ENCODE data around the gene PNP. TPM values are rescaled to one million over a fixed set of nuclear protein-coding genes. Genes with fewer than 3 reads are reported as not detected.

Gene PNP
- total RNA-seq, 1 experiment from 2014 or later: 87.5 TPM

DNA sequence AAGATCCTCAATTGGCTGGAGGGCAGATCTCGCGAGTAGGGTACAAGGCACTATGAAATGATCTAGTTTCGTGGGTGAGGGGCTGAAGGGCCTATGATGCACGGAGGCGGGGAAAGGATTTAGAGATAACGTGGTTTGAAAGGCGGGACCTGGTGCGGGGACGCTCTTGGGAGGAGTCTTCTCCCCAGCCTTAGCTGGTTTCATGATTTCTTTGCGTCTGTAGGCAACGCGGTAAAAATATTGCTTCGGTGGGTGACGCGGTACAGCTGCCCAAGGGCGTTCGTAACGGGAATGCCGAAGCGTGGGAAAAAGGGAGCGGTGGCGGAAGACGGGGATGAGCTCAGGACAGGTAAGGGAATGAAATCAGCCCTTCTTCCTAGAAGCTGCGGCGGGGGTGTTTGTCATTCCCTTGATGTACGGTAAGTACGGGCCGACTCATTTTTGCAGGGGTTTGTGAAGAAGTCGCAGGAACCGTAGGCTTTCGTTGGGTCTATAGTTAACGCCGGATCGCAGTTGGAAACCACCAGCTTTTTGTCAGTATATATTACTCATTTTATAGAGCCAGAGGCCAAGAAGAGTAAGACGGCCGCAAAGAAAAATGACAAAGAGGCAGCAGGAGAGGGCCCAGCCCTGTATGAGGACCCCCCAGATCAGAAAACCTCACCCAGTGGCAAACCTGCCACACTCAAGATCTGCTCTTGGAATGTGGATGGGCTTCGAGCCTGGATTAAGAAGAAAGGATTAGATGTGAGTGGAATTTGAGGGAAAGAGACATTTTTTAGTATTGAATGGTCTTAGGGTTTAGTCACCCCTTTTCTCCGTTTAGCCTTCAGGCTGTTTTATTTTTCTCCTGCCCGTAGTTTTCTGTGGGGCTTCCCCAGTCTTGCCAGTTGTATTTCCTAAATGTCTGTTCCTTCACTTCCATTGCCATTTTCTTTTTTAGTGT lies 13.6 kb upstream of the PNP start:
- no peak overlapping the region for H4K91ac ChIP-seq (ENCODE audit: insufficient read length, low read depth, low read length)
- no peak overlapping the region for H2BK20ac ChIP-seq (ENCODE audit: low read depth, low read length, poor library complexity, severe bottlenecking)
- Mint-ChIP-seq H3K27me3 (ENCODE audit: low read depth) (no peaks in the 10 kb centered on the region), H3K4me1 (peaks cover 13 to 19% of the 10 kb centered on the region in 2 experiments), H3K9me3 (no peaks in the 10 kb centered on the region; a peak in 1 of 5 replicates), H3K27ac (no peak overlapping the region), H3K4me3 (no peak overlapping the region), H3K36me3 (ENCODE audit: insufficient read depth in 1 of 3, low read depth in 3 of 3) (peaks cover 21 to 46% (median 27%) of the 10 kb centered on the region in 3 experiments)
- H3K27ac ChIP-seq (ENCODE audit: insufficient read length, low read depth, low read length): peak overlapping the region; percentile 88
- peak overlapping the region; percentile 63 for H3K56ac ChIP-seq (ENCODE audit: insufficient read length, low read depth, low read length)
- no peak overlapping the region for H2AFZ ChIP-seq (ENCODE audit: low read length)
- DNase-seq: no peak
- H3K23me2 ChIP-seq (ENCODE audit: insufficient read length, low read depth, low read length, poor library complexity, severe bottlenecking): peaks cover 8% of the 10 kb centered on the region
- peaks cover 6% of the 10 kb centered on the region for H3K79me1 ChIP-seq (ENCODE audit: insufficient read depth, low read depth, low read length, poor library complexity, severe bottlenecking)
- peak overlapping the region; percentile 3 for H3T11ph ChIP-seq (ENCODE audit: low read length)
- no peak overlapping the region for H3K23ac ChIP-seq (ENCODE audit: insufficient read length, low read depth, low read length)
- peak overlapping the region; percentile 80 for H4K5ac ChIP-seq (ENCODE audit: insufficient read length, low read depth, low read length)
- no peaks in the 10 kb centered on the region for H3K9me3 ChIP-seq (ENCODE audit: control insufficient read depth, low read depth, low read length)
- no peak overlapping the region for H4K8ac ChIP-seq (replicated peaks; ENCODE audit: insufficient read length, low read depth, low read length)
- H2AK5ac ChIP-seq (ENCODE audit: insufficient read length, low read length): no peak overlapping the region
- peak overlapping the region; percentile 88 for H3K18ac ChIP-seq (ENCODE audit: insufficient read length, low read depth, low read length)
- H2BK12ac ChIP-seq (ENCODE audit: insufficient read length, low read depth, low read length): no peak overlapping the region
- H2BK5ac ChIP-seq (ENCODE audit: insufficient read length, low read length): peak overlapping the region; percentile 67
- no peaks in the 10 kb centered on the region for H4K20me1 ChIP-seq (ENCODE audit: control insufficient read depth, insufficient read depth, insufficient read length)
- peak overlapping the region; percentile 97 for H3K9ac ChIP-seq (ENCODE audit: extremely low read depth, insufficient read length, low read length)
- H3K4me2 ChIP-seq (ENCODE audit: insufficient read depth, insufficient read length, low read length): peak overlapping the region; percentile 70
- WGBS (ENCODE audit: extremely low coverage, insufficient read length, low lambda C conversion rate): no CpG with 5 or more reads among the region's 39 CpGs
- no peak overlapping the region for H2BK120ac ChIP-seq (ENCODE audit: low read depth, low read length, poor library complexity, severe bottlenecking)
- H3K14ac ChIP-seq (ENCODE audit: insufficient read depth, low read length): peak overlapping the region; percentile 92; the same call in 1 of the 2 replicates
- TF ChIP-seq, protein P1, sequence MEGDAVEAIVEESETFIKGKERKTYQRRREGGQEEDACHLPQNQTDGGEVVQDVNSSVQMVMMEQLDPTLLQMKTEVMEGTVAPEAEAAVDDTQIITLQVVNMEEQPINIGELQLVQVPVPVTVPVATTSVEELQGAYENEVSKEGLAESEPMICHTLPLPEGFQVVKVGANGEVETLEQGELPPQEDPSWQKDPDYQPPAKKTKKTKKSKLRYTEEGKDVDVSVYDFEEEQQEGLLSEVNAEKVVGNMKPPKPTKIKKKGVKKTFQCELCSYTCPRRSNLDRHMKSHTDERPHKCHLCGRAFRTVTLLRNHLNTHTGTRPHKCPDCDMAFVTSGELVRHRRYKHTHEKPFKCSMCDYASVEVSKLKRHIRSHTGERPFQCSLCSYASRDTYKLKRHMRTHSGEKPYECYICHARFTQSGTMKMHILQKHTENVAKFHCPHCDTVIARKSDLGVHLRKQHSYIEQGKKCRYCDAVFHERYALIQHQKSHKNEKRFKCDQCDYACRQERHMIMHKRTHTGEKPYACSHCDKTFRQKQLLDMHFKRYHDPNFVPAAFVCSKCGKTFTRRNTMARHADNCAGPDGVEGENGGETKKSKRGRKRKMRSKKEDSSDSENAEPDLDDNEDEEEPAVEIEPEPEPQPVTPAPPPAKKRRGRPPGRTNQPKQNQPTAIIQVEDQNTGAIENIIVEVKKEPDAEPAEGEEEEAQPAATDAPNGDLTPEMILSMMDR (conservative IDR thresholded peaks at IDR 0.05): no peak
- no peaks in the 10 kb centered on the region for H3K27me3 ChIP-seq (ENCODE audit: insufficient read depth, low read length)
- no peak overlapping the region for H2BK15ac ChIP-seq (ENCODE audit: low read depth, low read length)
- peak overlapping the region; percentile 20; the same call in 1 of the 2 replicates for H3K4ac ChIP-seq (ENCODE audit: low read depth, low read length)
- H3K79me2 ChIP-seq (ENCODE audit: insufficient read depth, low read length): peaks cover 12% of the 10 kb centered on the region; the same call in 1 of the 2 replicates
- H3K4me1 ChIP-seq (ENCODE audit: insufficient read depth, low read length): no peaks in the 10 kb centered on the region; the same call in 1 of the 2 replicates

Measured in H9 (cell line).